HG02852 (cell line): Measurements from ENCODE around the gene PPIL6.

Experiments used
- ATAC-seq: cut with Tn5 transposase; IDR thresholded peaks from one replicate; pipeline ENCODE4 v1.9.1; 2021; ENCODE audit warnings: mild to moderate bottlenecking, moderate library complexity; ENCODE audit not compliant: unreplicated experiment

PPIL6 gene

GRCh38 chr6:109440331-109441068, at the start of gene PPIL6, which contains the start of gene SMPD2:
PPIL6 (minus strand) TSS chr6:109440628; CDS start chr6:109440590, 38 bp downstream.
SMPD2 (plus strand) TSS chr6:109440724; CDS start chr6:109441122, 398 bp downstream.
- peak; percentile 89 for ATAC-seq

- ATAC-seq, result no peak
Measured at GRCh38 chr6:109488001-109488400, 47.6 kb upstream of the PPIL6 start.

- ATAC-seq, result no peak
Measured at GRCh38 chr6:109486068-109486467, 45.6 kb upstream of the PPIL6 start.

- ATAC-seq, result no peak
Measured at GRCh38 chr6:109485266-109485935, 45.0 kb upstream of the PPIL6 start.

- no peak for ATAC-seq
Measured at GRCh38 chr6:109484122-109484521, 43.7 kb upstream of the PPIL6 start.

GRCh38 chr6:109483735-109484057, 43.3 kb upstream of the PPIL6 start:
- ATAC-seq, result no peak

- ATAC-seq, result peak; percentile 85
Measured at GRCh38 chr6:109482905-109483734, 42.7 kb upstream of the PPIL6 start, which contains the start of gene ZBTB24. ZBTB24 (minus strand) TSS chr6:109483219; CDS start chr6:109482026, 1,193 bp downstream.

GRCh38 chr6:109480993-109481480, 40.6 kb upstream of the PPIL6 start:
- no peak for ATAC-seq

- no peak for ATAC-seq
Measured at GRCh38 chr6:109478841-109479624, 38.6 kb upstream of the PPIL6 start.

- no peak for ATAC-seq
Measured at GRCh38 chr6:109478222-109478805, 37.9 kb upstream of the PPIL6 start.

GRCh38 chr6:109477725-109478124, 37.3 kb upstream of the PPIL6 start:
- no peak for ATAC-seq

- ATAC-seq, result no peak
Measured at GRCh38 chr6:109477184-109477583, 36.8 kb upstream of the PPIL6 start.

- ATAC-seq, result no peak
Measured at GRCh38 chr6:109475625-109476024, 35.2 kb upstream of the PPIL6 start.

GRCh38 chr6:109474995-109475394, 34.6 kb upstream of the PPIL6 start:
- no peak for ATAC-seq

GRCh38 chr6:109473120-109473519, 32.7 kb upstream of the PPIL6 start:
- no peak for ATAC-seq

GRCh38 chr6:109472132-109472995, 31.9 kb upstream of the PPIL6 start:
- peak; percentile 71 for ATAC-seq

GRCh38 chr6:109471105-109471810, 30.8 kb upstream of the PPIL6 start:
- ATAC-seq, result no peak

GRCh38 chr6:109469591-109470189, 29.3 kb upstream of the PPIL6 start:
- ATAC-seq, result no peak
